ENCODE data around the gene GALNT13.
A peak's percentile ranks its signal among the peaks of the same experiment; 100 is the strongest.

GALNT13 gene

GRCh38 chr2:154368153-154368552 is 496.4 kb downstream of the GALNT13 start:
- Histone ChIP-seq H2AK5ac (ENCODE audit: low read depth, low read length) (no peak overlapping the region), H3K27me3 (ENCODE audit: control insufficient read depth in 3 of 3, insufficient read depth in 3 of 3, low read depth in 1 of 3, low read length in 3 of 3) (no peaks in the 10 kb centered on the region), H2BK120ac (ENCODE audit: low read depth, low read length) (no peak overlapping the region), H2BK15ac (ENCODE audit: low read length) (no peak overlapping the region), H3K4me3 (ENCODE audit: low read length in 2 of 2) (no peak overlapping the region), H3K4ac (ENCODE audit: low read length) (no peak overlapping the region), H3K4me2 (ENCODE audit: insufficient read depth, low read length, poor library complexity, severe bottlenecking) (no peak overlapping the region), H4K91ac (ENCODE audit: low read depth, low read length, poor library complexity) (no peak overlapping the region), H3K9me3 (replicated peaks in 1 of 2; ENCODE audit: control insufficient read depth in 2 of 2, insufficient read depth in 1 of 2, low read depth in 1 of 2, low read length in 2 of 2) (no peaks in the 10 kb centered on the region), H3K36me3 (replicated peaks in 1 of 2; ENCODE audit: control insufficient read depth in 2 of 2, insufficient read depth in 2 of 2, low read length in 2 of 2) (no peaks in the 10 kb centered on the region), H3K18ac (ENCODE audit: low read length) (no peak overlapping the region), H3K79me1 (ENCODE audit: low read depth, low read length) (no peaks in the 10 kb centered on the region), H3K14ac (ENCODE audit: low read length) (no peak overlapping the region), H3K23ac (ENCODE audit: low read depth, low read length, poor library complexity) (no peak overlapping the region), H3K9ac (ENCODE audit: low read depth, low read length, poor library complexity) (no peak overlapping the region), H3K4me1 (ENCODE audit: control insufficient read depth in 2 of 2, insufficient read depth in 1 of 2, low read depth in 1 of 2, low read length in 2 of 2) (peaks cover 0 to 3% of the 10 kb centered on the region in 2 donors), H4K8ac (ENCODE audit: low read depth, low read length) (no peak overlapping the region), H2AFZ (ENCODE audit: low read length) (no peak overlapping the region), H2BK12ac (ENCODE audit: low read length) (no peak overlapping the region), H2BK5ac (ENCODE audit: low read length) (no peak overlapping the region), H3K27ac (replicated peaks; ENCODE audit: low read length) (no peak overlapping the region)
- no peak for DNase-seq (ENCODE audit: low spot score)
- WGBS, 2 donors (ENCODE audit: extremely low coverage in 2 of 2, insufficient read length in 2 of 2, insufficient replicate concordance in 1 of 2) = no CpG with 5 or more reads among the region's 2 CpGs

GRCh38 chr2:154370873-154371272 is 499.2 kb downstream of the GALNT13 start:
- Histone ChIP-seq H2AK5ac (ENCODE audit: low read depth, low read length) (no peak overlapping the region), H2BK12ac (ENCODE audit: low read length) (no peak overlapping the region), H2AFZ (ENCODE audit: low read length) (no peak overlapping the region), H3K36me3 (replicated peaks in 1 of 2; ENCODE audit: control insufficient read depth in 2 of 2, insufficient read depth in 2 of 2, low read length in 2 of 2) (no peaks in the 10 kb centered on the region), H3K18ac (ENCODE audit: low read length) (no peak overlapping the region), H3K27me3 (ENCODE audit: control insufficient read depth in 3 of 3, insufficient read depth in 3 of 3, low read depth in 1 of 3, low read length in 3 of 3) (no peaks in the 10 kb centered on the region), H3K4me1 (ENCODE audit: control insufficient read depth in 2 of 2, insufficient read depth in 1 of 2, low read depth in 1 of 2, low read length in 2 of 2) (peaks cover 0 to 3% of the 10 kb centered on the region in 2 donors), H3K4ac (ENCODE audit: low read length) (no peak overlapping the region), H3K9me3 (replicated peaks in 1 of 2; ENCODE audit: control insufficient read depth in 2 of 2, insufficient read depth in 1 of 2, low read depth in 1 of 2, low read length in 2 of 2) (no peaks in the 10 kb centered on the region), H2BK120ac (ENCODE audit: low read depth, low read length) (no peak overlapping the region), H4K91ac (ENCODE audit: low read depth, low read length, poor library complexity) (no peak overlapping the region), H3K27ac (replicated peaks; ENCODE audit: low read length) (no peak overlapping the region), H3K14ac (ENCODE audit: low read length) (no peak overlapping the region), H3K79me1 (ENCODE audit: low read depth, low read length) (no peaks in the 10 kb centered on the region), H3K4me3 (ENCODE audit: low read length in 2 of 2) (no peak overlapping the region), H2BK15ac (ENCODE audit: low read length) (no peak overlapping the region), H4K8ac (ENCODE audit: low read depth, low read length) (no peak overlapping the region), H2BK5ac (ENCODE audit: low read length) (no peak overlapping the region), H3K4me2 (ENCODE audit: insufficient read depth, low read length, poor library complexity, severe bottlenecking) (no peak overlapping the region), H3K23ac (ENCODE audit: low read depth, low read length, poor library complexity) (no peak overlapping the region), H3K9ac (ENCODE audit: low read depth, low read length, poor library complexity) (no peak overlapping the region)
- no peak for DNase-seq (ENCODE audit: low spot score)

- Histone ChIP-seq H3K23ac (ENCODE audit: low read depth, low read length, poor library complexity) (no peak overlapping the region), H3K27me3 (ENCODE audit: control insufficient read depth in 3 of 3, insufficient read depth in 3 of 3, low read depth in 1 of 3, low read length in 3 of 3) (no peaks in the 10 kb centered on the region), H3K9ac (ENCODE audit: low read depth, low read length, poor library complexity) (no peak overlapping the region), H2BK120ac (ENCODE audit: low read depth, low read length) (no peak overlapping the region), H3K79me1 (ENCODE audit: low read depth, low read length) (no peaks in the 10 kb centered on the region), H3K4me1 (ENCODE audit: control insufficient read depth in 2 of 2, insufficient read depth in 1 of 2, low read depth in 1 of 2, low read length in 2 of 2) (peaks cover 0 to 3% of the 10 kb centered on the region in 2 donors), H3K18ac (ENCODE audit: low read length) (no peak overlapping the region), H3K27ac (replicated peaks; ENCODE audit: low read length) (no peak overlapping the region), H3K36me3 (replicated peaks in 1 of 2; ENCODE audit: control insufficient read depth in 2 of 2, insufficient read depth in 2 of 2, low read length in 2 of 2) (no peaks in the 10 kb centered on the region), H2BK5ac (ENCODE audit: low read length) (no peak overlapping the region), H3K9me3 (replicated peaks in 1 of 2; ENCODE audit: control insufficient read depth in 2 of 2, insufficient read depth in 1 of 2, low read depth in 1 of 2, low read length in 2 of 2) (no peaks in the 10 kb centered on the region), H3K4me2 (ENCODE audit: insufficient read depth, low read length, poor library complexity, severe bottlenecking) (no peak overlapping the region), H4K91ac (ENCODE audit: low read depth, low read length, poor library complexity) (no peak overlapping the region), H3K4ac (ENCODE audit: low read length) (no peak overlapping the region), H2AK5ac (ENCODE audit: low read depth, low read length) (no peak overlapping the region), H3K4me3 (ENCODE audit: low read length in 2 of 2) (no peak overlapping the region), H2BK15ac (ENCODE audit: low read length) (no peak overlapping the region), H2BK12ac (ENCODE audit: low read length) (no peak overlapping the region), H4K8ac (ENCODE audit: low read depth, low read length) (no peak overlapping the region), H3K14ac (ENCODE audit: low read length) (no peak overlapping the region), H2AFZ (ENCODE audit: low read length) (no peak overlapping the region)
- no peak for DNase-seq (ENCODE audit: low spot score)
- WGBS, 2 donors (ENCODE audit: extremely low coverage in 2 of 2, insufficient read length in 2 of 2, insufficient replicate concordance in 1 of 2) = no CpG with 5 or more reads among the region's 1 CpG
Measured at GRCh38 chr2:154374416-154374815, 502.7 kb downstream of the GALNT13 start.

- Histone ChIP-seq H3K18ac (ENCODE audit: low read length) (no peak overlapping the region), H3K79me1 (ENCODE audit: low read depth, low read length) (no peaks in the 10 kb centered on the region), H3K14ac (ENCODE audit: low read length) (no peak overlapping the region), H2BK12ac (ENCODE audit: low read length) (no peak overlapping the region), H3K27ac (replicated peaks; ENCODE audit: low read length) (no peak overlapping the region), H3K4ac (ENCODE audit: low read length) (no peak overlapping the region), H3K23ac (ENCODE audit: low read depth, low read length, poor library complexity) (no peak overlapping the region), H4K8ac (ENCODE audit: low read depth, low read length) (no peak overlapping the region), H2BK5ac (ENCODE audit: low read length) (no peak overlapping the region), H2AK5ac (ENCODE audit: low read depth, low read length) (no peak overlapping the region), H3K4me3 (ENCODE audit: low read length in 2 of 2) (no peak overlapping the region), H3K9ac (ENCODE audit: low read depth, low read length, poor library complexity) (no peak overlapping the region), H3K4me1 (ENCODE audit: control insufficient read depth in 2 of 2, insufficient read depth in 1 of 2, low read depth in 1 of 2, low read length in 2 of 2) (peaks cover 0 to 3% of the 10 kb centered on the region in 2 donors), H2BK120ac (ENCODE audit: low read depth, low read length) (no peak overlapping the region), H3K27me3 (ENCODE audit: control insufficient read depth in 3 of 3, insufficient read depth in 3 of 3, low read depth in 1 of 3, low read length in 3 of 3) (no peaks in the 10 kb centered on the region), H3K36me3 (replicated peaks in 1 of 2; ENCODE audit: control insufficient read depth in 2 of 2, insufficient read depth in 2 of 2, low read length in 2 of 2) (no peaks in the 10 kb centered on the region), H4K91ac (ENCODE audit: low read depth, low read length, poor library complexity) (no peak overlapping the region), H3K9me3 (replicated peaks in 1 of 2; ENCODE audit: control insufficient read depth in 2 of 2, insufficient read depth in 1 of 2, low read depth in 1 of 2, low read length in 2 of 2) (no peaks in the 10 kb centered on the region), H2AFZ (ENCODE audit: low read length) (peak overlapping the region; percentile 26), H2BK15ac (ENCODE audit: low read length) (no peak overlapping the region), H3K4me2 (ENCODE audit: insufficient read depth, low read length, poor library complexity, severe bottlenecking) (no peak overlapping the region)
- peak; percentile 42 for DNase-seq (ENCODE audit: low spot score)
- WGBS, 2 donors (ENCODE audit: extremely low coverage in 2 of 2, insufficient read length in 2 of 2, insufficient replicate concordance in 1 of 2) = no CpG with 5 or more reads among the region's 7 CpGs
Measured at GRCh38 chr2:154375579-154375931, 503.8 kb downstream of the GALNT13 start.
